AG10803 (cell line): ENCODE data around the gene SLC25A13.

Experiments used
- DNase-seq: peaks from one replicate; pipeline ENCODE4 v3.0.0; 2010; ENCODE audit warnings: low read depth
- H3K4me3 ChIP-seq: 2 replicates; pipeline ENCODE4 v1.5.1; 2011; ENCODE audit warnings: mild to moderate bottlenecking, low read length, control low read depth
- TF ChIP-seq, protein P1 (sequence below): conservative IDR thresholded peaks from 2 replicates; pipeline ENCODE4 v1.5.1; 2011; ENCODE audit warnings: mild to moderate bottlenecking, low read length, control low read depth, inconsistent platforms

The SLC25A13 gene

DNA sequence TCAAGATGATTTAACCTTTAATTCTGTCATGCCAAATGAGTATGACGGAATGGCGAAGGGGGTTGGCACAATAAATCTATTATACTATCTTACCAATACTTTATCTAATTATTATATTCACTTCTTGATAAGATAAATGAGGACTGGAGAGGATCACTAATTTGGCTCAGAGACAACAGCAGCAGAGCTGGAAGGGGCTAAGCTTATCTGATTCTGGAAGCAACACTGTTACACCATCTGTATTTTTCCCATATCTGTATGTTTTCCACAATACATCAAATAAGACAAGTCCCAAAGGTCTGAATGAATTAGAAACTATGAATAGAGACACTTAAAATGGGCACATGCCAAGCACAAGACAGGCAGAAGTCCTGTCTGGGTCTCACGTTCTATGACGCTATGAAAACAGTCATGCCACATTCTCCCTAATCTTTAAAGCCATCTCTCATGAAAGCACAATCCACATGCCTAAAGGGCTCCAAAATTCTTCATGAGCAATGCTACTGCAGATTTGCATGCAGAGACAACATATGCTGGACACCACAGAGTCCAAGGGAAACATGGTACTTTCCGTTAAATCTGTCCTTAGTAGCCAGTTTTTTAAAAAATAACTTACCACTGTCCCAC, 88.3 kb downstream of the SLC25A13 start:
- no peak for DNase-seq
- TF ChIP-seq, protein P1, sequence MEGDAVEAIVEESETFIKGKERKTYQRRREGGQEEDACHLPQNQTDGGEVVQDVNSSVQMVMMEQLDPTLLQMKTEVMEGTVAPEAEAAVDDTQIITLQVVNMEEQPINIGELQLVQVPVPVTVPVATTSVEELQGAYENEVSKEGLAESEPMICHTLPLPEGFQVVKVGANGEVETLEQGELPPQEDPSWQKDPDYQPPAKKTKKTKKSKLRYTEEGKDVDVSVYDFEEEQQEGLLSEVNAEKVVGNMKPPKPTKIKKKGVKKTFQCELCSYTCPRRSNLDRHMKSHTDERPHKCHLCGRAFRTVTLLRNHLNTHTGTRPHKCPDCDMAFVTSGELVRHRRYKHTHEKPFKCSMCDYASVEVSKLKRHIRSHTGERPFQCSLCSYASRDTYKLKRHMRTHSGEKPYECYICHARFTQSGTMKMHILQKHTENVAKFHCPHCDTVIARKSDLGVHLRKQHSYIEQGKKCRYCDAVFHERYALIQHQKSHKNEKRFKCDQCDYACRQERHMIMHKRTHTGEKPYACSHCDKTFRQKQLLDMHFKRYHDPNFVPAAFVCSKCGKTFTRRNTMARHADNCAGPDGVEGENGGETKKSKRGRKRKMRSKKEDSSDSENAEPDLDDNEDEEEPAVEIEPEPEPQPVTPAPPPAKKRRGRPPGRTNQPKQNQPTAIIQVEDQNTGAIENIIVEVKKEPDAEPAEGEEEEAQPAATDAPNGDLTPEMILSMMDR = no peak
- no peak overlapping the region for H3K4me3 ChIP-seq

DNA sequence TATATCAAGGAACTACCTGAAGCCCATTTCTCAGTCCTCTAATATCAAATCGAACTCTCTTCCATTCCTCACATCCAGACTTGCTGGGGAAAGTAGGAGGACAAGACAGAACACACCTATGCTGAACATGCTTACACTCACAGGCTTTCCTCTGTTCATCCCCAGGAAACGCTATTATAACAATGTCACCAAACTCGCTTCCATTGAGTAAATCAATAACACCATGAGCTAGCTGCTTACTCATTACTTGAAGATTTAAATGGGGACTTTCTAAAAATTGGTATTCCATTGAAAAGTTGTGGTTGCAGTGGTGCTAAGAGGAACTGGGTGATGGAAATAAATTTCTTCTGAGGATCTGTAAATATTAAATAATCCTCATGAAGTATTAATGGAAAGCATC, 88.8 kb downstream of the SLC25A13 start:
- DNase-seq = no peak
- TF ChIP-seq, protein P1 = no peak
- no peak overlapping the region for H3K4me3 ChIP-seq

DNA sequence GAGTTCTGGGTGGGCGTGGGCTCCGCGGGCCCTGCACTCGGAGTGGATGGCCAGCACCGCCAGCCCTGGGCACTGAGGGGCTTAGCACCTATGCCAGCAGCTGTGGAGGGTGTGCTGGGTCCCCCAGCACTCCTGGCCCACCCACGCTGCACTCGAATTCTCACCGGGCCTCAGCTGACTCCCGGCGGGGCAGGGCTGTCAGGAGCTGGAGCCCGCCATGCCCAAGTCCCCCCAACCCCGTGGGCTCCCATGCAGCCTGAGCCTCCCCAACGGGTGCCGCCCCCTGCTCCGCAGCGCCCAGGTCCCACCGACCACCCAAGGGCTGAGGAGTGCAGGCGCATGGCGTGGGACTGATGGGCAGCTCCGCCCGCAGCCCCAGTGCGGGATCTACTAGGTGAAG, 93.1 kb downstream of the SLC25A13 start:
- TF ChIP-seq, protein P1 = no peak
- no peak for DNase-seq
- H3K4me3 ChIP-seq = no peak overlapping the region

DNA sequence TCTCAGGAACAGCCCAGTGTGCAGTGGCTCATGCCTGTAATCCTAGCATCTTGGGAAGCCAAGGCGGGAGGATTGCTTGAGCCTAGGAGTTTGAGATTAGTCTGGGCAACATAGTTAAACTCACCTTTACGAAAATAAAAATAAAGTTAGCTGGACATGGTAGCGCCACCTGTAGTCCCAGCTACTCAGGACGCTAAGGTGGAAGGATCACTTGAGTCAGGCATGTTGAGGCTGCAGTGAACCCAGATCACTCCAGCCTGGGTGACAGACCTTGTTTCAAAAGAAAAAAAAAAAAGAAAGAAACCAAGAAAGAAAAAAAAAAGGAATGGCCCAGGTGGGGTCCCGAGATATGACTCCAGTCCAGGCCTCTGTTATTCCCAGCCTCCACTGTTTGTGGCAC, 96.6 kb downstream of the SLC25A13 start:
- H3K4me3 ChIP-seq = no peak overlapping the region
- TF ChIP-seq, protein P1 = no peak
- DNase-seq = no peak

DNA sequence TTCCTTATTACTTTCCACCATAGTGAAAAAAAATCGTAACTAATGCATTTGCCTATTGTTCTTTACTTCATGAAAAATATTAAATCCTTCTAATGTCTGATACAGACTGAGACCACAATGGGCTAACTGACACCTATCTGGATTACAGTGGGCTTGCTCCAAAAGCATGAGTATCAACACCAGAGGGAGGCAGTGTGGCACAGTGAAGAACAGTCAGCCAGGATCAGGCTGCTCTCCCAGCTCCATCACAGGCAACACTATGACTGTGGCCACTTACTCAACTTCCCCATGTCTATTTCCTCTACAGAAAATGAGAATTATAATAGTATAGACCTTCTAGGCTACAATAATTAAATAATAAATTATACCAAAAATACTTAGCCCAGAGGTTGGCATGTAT, 97.2 kb downstream of the SLC25A13 start:
- H3K4me3 ChIP-seq = no peak overlapping the region
- no peak for DNase-seq
- TF ChIP-seq, protein P1 = no peak; the same call in 1 of the 2 replicates

DNA sequence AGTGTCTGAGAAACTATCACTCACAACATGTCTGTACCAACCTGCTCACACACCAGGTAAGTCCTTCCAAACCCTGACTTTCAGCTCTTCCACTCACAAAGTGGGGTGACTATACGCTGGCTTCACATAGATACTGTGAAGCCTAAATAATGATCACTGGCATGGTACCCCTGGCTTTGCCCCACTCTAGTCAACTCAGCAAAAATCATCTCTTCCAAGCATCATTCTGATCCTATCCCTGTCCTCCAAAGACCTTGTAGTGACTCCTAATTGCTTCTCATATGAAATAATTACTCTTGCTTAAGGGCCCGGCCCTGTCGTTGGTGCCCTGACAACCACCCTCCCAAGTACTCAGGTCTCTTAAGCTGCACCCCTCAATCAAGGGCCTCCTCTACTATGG, 97.8 kb downstream of the SLC25A13 start:
- TF ChIP-seq, protein P1 = no peak
- DNase-seq = no peak
- no peak overlapping the region for H3K4me3 ChIP-seq

DNA sequence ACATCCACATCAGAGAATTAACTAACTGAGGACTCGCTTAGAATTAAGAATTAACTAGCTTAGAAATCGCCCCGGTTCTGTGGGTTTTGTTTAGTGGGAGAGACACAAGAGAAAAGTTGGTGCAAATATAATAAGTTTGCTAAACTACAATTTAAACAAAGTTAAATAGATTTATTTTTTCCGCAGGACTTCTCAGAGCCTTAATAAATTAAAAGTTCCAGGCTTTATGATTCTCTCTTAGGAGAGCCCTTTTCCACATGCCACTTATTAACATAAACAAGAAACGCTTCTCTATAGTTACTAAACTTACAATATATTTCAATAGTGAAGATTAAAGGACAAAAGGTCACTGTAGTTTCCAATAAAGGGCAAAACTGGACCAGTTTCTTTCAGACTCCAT, 100.0 kb downstream of the SLC25A13 start:
- no peak for DNase-seq
- H3K4me3 ChIP-seq = no peak overlapping the region
- TF ChIP-seq, protein P1 = no peak
